Measurements from ENCODE around the gene AHRR. TPM values are rescaled to one million over a fixed set of nuclear protein-coding genes. Genes with fewer than 3 reads are reported as not detected.

The AHRR gene
- total and polyA plus RNA-seq, 9 of the 15 experiments (the other 6 are each of a cell fraction or from before 2014, with no cell fraction given): 0.06 to 1.6 (median 0.75) TPM; not detected in 1

DNA sequence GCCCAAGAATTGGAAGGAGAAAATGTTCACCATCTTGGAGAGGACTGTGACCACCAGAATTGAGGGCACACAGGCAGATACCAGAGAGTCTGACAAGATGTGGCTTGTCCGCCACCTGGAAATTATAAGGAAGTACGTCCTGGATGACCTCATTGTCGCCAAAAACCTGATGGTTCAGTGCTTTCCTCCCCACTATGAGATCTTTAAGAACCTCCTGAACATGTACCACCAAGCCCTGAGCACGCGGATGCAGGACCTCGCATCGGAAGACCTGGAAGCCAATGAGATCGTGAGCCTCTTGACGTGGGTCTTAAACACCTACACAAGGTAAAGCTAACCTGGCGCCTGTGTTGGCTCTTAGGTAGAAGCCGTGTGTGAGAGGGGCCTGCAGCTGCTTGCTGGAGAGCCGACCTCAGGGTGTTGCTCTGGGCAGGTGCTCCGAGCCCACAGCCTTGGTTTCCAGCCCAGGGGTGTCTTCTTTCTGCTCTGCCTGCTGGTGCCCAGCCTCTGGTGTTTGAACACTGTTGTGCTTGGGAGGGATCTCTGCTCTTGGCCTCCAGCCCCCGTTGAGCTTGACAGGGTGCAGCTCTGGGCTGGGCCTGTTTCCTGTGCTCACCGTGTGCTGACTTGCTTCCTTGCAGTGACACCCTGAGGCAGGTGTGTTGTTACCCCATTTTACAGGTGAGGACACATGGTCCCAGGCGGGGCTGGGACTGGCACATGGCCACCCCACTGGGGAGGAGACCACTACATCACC, 132.4 kb downstream of the AHRR start:
- CTCF ChIA-PET (ENCODE audit: low intra/inter-chr PET ratio): no interaction called here
- in situ Hi-C loops (cut with MboI) (no loop called here), intact Hi-C loops (cut with micrococcal nuclease) (no loop called here)
- no TSS peak for BruUV-seq (replicated peaks)
- 96% methylated on average over 16 of the region's 16 CpGs for WGBS (ENCODE audit: insufficient coverage, low coverage, missing lambda C conversion rate)
- H3K9me3 ChIP-seq (replicated peaks; ENCODE audit: control insufficient read depth, insufficient read depth, low read depth, low read length): peaks cover 8% of the 10 kb centered on the region
- H3K4me3 ChIP-seq: no peak overlapping the region
- H2AFZ ChIP-seq (ENCODE audit: low read depth, low read length): no peak overlapping the region
- POLR2A ChIA-PET: interaction anchor here (0.8 kb wide), 1 partner anchor 150 kb away, joined by 3 read pairs; no protein-coding TSS in a partner anchor
- no peak overlapping the region for H3K9ac ChIP-seq (ENCODE audit: insufficient read depth in 1 of 2, low read depth in 2 of 2, low read length in 2 of 2)
- no peak overlapping the region for H3K4me2 ChIP-seq (ENCODE audit: insufficient read depth, low read length)
- DNase-seq (ENCODE audit: extremely low read depth in 1 of 4, low spot score in 3 of 4): no peak
- FAIRE-seq: no peak
- H3K36me3 ChIP-seq (ENCODE audit: control insufficient read depth, insufficient read depth, low read length): peaks cover 87% of the 10 kb centered on the region
- ATAC-seq: no peak
- 0 out of 5 replicates have a peak, but pooled peaks cover 0 to 3% of the 10 kb centered on the region in 2 experiments for H3K4me1 ChIP-seq (replicated peaks in 1 of 2; ENCODE audit: control insufficient read depth in 2 of 2, insufficient read depth in 2 of 2, low read length in 2 of 2)
- no peak overlapping the region for H3K27ac ChIP-seq (ENCODE audit: extremely low read depth, low read depth, low read length)
- peaks cover 7% of the 10 kb centered on the region; the same call in 1 of the 3 replicates for H3K79me2 ChIP-seq (ENCODE audit: control insufficient read depth, insufficient read depth, low read length)
- no peaks in the 10 kb centered on the region for H3K27me3 ChIP-seq (ENCODE audit: control insufficient read depth in 2 of 2, insufficient read depth in 2 of 2, low read length in 2 of 2)
- H3K9me1 ChIP-seq (ENCODE audit: control insufficient read depth, insufficient read depth, low read length): no peaks in the 10 kb centered on the region
- no peaks in the 10 kb centered on the region for H4K20me1 ChIP-seq (replicated peaks; ENCODE audit: control insufficient read depth, insufficient read depth, low read length)
- TF ChIP-seq, protein P1, sequence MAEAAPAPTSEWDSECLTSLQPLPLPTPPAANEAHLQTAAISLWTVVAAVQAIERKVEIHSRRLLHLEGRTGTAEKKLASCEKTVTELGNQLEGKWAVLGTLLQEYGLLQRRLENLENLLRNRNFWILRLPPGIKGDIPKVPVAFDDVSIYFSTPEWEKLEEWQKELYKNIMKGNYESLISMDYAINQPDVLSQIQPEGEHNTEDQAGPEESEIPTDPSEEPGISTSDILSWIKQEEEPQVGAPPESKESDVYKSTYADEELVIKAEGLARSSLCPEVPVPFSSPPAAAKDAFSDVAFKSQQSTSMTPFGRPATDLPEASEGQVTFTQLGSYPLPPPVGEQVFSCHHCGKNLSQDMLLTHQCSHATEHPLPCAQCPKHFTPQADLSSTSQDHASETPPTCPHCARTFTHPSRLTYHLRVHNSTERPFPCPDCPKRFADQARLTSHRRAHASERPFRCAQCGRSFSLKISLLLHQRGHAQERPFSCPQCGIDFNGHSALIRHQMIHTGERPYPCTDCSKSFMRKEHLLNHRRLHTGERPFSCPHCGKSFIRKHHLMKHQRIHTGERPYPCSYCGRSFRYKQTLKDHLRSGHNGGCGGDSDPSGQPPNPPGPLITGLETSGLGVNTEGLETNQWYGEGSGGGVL (CRISPR knock-in tag; IDR thresholded peaks at IDR 0.05): no peak
- TF ChIP-seq, protein P2, sequence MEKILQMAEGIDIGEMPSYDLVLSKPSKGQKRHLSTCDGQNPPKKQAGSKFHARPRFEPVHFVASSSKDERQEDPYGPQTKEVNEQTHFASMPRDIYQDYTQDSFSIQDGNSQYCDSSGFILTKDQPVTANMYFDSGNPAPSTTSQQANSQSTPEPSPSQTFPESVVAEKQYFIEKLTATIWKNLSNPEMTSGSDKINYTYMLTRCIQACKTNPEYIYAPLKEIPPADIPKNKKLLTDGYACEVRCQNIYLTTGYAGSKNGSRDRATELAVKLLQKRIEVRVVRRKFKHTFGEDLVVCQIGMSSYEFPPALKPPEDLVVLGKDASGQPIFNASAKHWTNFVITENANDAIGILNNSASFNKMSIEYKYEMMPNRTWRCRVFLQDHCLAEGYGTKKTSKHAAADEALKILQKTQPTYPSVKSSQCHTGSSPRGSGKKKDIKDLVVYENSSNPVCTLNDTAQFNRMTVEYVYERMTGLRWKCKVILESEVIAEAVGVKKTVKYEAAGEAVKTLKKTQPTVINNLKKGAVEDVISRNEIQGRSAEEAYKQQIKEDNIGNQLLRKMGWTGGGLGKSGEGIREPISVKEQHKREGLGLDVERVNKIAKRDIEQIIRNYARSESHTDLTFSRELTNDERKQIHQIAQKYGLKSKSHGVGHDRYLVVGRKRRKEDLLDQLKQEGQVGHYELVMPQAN (IDR thresholded peaks at IDR 0.05; ENCODE audit: borderline replicate concordance): no peak
- TF ChIP-seq, protein P3, sequence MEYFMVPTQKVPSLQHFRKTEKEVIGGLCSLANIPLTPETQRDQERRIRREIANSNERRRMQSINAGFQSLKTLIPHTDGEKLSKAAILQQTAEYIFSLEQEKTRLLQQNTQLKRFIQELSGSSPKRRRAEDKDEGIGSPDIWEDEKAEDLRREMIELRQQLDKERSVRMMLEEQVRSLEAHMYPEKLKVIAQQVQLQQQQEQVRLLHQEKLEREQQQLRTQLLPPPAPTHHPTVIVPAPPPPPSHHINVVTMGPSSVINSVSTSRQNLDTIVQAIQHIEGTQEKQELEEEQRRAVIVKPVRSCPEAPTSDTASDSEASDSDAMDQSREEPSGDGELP (CRISPR knock-in tag; IDR thresholded peaks at IDR 0.05; ENCODE audit: borderline replicate concordance): no peak
- TF ChIP-seq, protein P4, sequence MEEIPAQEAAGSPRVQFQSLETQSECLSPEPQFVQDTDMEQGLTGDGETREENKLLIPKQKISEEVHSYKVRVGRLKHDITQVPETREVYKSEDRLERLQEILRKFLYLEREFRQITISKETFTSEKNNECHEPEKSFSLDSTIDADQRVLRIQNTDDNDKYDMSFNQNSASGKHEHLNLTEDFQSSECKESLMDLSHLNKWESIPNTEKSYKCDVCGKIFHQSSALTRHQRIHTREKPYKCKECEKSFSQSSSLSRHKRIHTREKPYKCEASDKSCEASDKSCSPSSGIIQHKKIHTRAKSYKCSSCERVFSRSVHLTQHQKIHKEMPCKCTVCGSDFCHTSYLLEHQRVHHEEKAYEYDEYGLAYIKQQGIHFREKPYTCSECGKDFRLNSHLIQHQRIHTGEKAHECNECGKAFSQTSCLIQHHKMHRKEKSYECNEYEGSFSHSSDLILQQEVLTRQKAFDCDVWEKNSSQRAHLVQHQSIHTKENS (CRISPR knock-in tag; IDR thresholded peaks at IDR 0.05): no peak
- TF ChIP-seq, protein P5, sequence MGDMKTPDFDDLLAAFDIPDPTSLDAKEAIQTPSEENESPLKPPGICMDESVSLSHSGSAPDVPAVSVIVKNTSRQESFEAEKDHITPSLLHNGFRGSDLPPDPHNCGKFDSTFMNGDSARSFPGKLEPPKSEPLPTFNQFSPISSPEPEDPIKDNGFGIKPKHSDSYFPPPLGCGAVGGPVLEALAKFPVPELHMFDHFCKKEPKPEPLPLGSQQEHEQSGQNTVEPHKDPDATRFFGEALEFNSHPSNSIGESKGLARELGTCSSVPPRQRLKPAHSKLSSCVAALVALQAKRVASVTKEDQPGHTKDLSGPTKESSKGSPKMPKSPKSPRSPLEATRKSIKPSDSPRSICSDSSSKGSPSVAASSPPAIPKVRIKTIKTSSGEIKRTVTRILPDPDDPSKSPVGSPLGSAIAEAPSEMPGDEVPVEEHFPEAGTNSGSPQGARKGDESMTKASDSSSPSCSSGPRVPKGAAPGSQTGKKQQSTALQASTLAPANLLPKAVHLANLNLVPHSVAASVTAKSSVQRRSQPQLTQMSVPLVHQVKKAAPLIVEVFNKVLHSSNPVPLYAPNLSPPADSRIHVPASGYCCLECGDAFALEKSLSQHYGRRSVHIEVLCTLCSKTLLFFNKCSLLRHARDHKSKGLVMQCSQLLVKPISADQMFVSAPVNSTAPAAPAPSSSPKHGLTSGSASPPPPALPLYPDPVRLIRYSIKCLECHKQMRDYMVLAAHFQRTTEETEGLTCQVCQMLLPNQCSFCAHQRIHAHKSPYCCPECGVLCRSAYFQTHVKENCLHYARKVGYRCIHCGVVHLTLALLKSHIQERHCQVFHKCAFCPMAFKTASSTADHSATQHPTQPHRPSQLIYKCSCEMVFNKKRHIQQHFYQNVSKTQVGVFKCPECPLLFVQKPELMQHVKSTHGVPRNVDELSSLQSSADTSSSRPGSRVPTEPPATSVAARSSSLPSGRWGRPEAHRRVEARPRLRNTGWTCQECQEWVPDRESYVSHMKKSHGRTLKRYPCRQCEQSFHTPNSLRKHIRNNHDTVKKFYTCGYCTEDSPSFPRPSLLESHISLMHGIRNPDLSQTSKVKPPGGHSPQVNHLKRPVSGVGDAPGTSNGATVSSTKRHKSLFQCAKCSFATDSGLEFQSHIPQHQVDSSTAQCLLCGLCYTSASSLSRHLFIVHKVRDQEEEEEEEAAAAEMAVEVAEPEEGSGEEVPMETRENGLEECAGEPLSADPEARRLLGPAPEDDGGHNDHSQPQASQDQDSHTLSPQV (IDR thresholded peaks at IDR 0.05): no peak
- TF ChIP-seq FOXJ2 (tag; IDR thresholded peaks at IDR 0.05): no peak
- no peak for TF ChIP-seq ATF7 (IDR thresholded peaks at IDR 0.05)
- TF ChIP-seq CBX1 (IDR thresholded peaks at IDR 0.05; ENCODE audit: low read depth): no peak
- TF ChIP-seq, protein P6, sequence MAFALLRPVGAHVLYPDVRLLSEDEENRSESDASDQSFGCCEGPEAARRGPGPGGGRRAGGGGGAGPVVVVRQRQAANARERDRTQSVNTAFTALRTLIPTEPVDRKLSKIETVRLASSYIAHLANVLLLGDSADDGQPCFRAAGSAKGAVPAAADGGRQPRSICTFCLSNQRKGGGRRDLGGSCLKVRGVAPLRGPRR (CRISPR knock-in tag; IDR thresholded peaks at IDR 0.05): no peak
